Transverse colon (tissue), 4 donors: Measurements from ENCODE around the gene ITGB7. TPM values are rescaled to one million over a fixed set of nuclear protein-coding genes. Genes with fewer than 3 reads are reported as not detected.
A peak's percentile ranks its signal among the peaks of the same experiment; 100 is the strongest.

Experiments
- DNase-seq: peaks from one replicate; pipeline ENCODE4 v3.0.0-alpha.2; 2019
- H3K27ac ChIP-seq, 4 donors: fragments of 200-600 bp; sonication (generic); 2 replicates each; pipeline ENCODE4 v1.5.1; 2016 to 2018; ENCODE audit warnings: inconsistent platforms in 4 of 4
- H3K27me3 ChIP-seq: fragments of 200-600 bp; sonication (generic); 2 replicates; pipeline ENCODE4 v1.5.1; 2017; ENCODE audit warnings: inconsistent platforms
- H3K36me3 ChIP-seq, 4 donors: fragments of 200-600 bp; sonication (generic); 2 replicates each; pipeline ENCODE4 v1.5.1; 2017 to 2019; ENCODE audit warnings: inconsistent platforms in 4 of 4
- H3K4me1 ChIP-seq, 4 donors: fragments of 200-600 bp; sonication (generic); 2 replicates each; pipeline ENCODE4 v1.5.1; 2017 to 2020; ENCODE audit warnings: inconsistent platforms in 4 of 4
- H3K4me3 ChIP-seq, 4 donors: fragments of 200-600 bp; sonication (generic); 1 replicate in 1 of 4; 2 replicates in 3 of 4; pipeline versions ENCODE4 v1.5.1 to v1.6.1; 2017 to 2019; ENCODE audit warnings: inconsistent platforms in 4 of 4
- H3K9me3 ChIP-seq, 2 donors: fragments of 200-600 bp; sonication (generic); 2 replicates each; pipeline ENCODE4 v1.5.1; 2017 to 2019; ENCODE audit warnings: inconsistent platforms in 2 of 2
- EP300 ChIP-seq: sonication (generic); formaldehyde crosslinking; IDR thresholded peaks from one replicate; pipeline ENCODE4 v1.6.1; 2017; ENCODE audit warnings: antibody characterized with exemption, low read depth
- POLR2A ChIP-seq: fragments of 450-650 bp; IDR thresholded peaks from one replicate; pipeline ENCODE4 v1.6.1; 2016; ENCODE audit warnings: antibody characterized with exemption, mild to moderate bottlenecking, moderate library complexity
- POLR2AphosphoS5 ChIP-seq, 3 donors: sonication (generic); formaldehyde crosslinking; IDR thresholded peaks; one replicate each; pipeline ENCODE4 v1.6.1; 2016; ENCODE audit warnings: antibody characterized with exemption in 3 of 3
- WGBS, 2 donors: methylation state at CpG; one replicate each; pipeline ENCODE4 v1.1.5; 2018; ENCODE audit warnings: low coverage in 1 of 2; 5-methylcytosine and 5-hydroxymethylcytosine counted together
- in situ Hi-C, 4 donors: fragments of 200-750 bp; cut with MboI; loops; one replicate each; pipeline versions ENCODE4 v1.15.0 to v1.15.1; 2017; ENCODE audit warnings: low sequenced_read_pairs in 3 of 4, low pct_ligation_motif_present in 1 of 4, low pct_unique_long_range_greater_than_20kb in 1 of 4
- intact Hi-C: fragments of 100-400 bp; cut with DNase I; formaldehyde crosslinking; loops from one replicate; pipeline ENCODE4 v1.15.1; 2023; ENCODE audit warnings: low total_unique reads
- total RNA-seq, 4 donors: library from RNA; depleted of rRNA; stranded (reverse); fragments of >200 nt; gene quantifications; one replicate each; pipeline ENCODE4 v1.1.0, GENCODE V29; 2016
- TF ChIP-seq, protein P1 (sequence below), 5 experiments: fragments of 200-600 bp in 3 of 5; fragments of 450-650 bp in 2 of 5; sonication (generic) in 3 of 5; IDR thresholded peaks; 1 replicate in 2 of 5; 2 replicates in 3 of 5; pipeline ENCODE4 v1.5.1; 2016 to 2017; ENCODE audit warnings: antibody characterized with exemption in 5 of 5, inconsistent platforms in 3 of 5, mild to moderate bottlenecking in 2 of 5, moderate library complexity in 1 of 5

Gene ITGB7
- total RNA-seq, 4 donors from 2014 or later, result 0.60 to 8.3 (median 2.9) TPM

- no peak overlapping the region for H3K4me3 ChIP-seq
- H3K27ac ChIP-seq, result no peak overlapping the region
- H3K27me3 ChIP-seq, result no peaks in the 10 kb centered on the region
- peaks cover 26 to 33% (median 28%) of the 10 kb centered on the region in 4 donors for H3K4me1 ChIP-seq
- TF ChIP-seq, protein P1, sequence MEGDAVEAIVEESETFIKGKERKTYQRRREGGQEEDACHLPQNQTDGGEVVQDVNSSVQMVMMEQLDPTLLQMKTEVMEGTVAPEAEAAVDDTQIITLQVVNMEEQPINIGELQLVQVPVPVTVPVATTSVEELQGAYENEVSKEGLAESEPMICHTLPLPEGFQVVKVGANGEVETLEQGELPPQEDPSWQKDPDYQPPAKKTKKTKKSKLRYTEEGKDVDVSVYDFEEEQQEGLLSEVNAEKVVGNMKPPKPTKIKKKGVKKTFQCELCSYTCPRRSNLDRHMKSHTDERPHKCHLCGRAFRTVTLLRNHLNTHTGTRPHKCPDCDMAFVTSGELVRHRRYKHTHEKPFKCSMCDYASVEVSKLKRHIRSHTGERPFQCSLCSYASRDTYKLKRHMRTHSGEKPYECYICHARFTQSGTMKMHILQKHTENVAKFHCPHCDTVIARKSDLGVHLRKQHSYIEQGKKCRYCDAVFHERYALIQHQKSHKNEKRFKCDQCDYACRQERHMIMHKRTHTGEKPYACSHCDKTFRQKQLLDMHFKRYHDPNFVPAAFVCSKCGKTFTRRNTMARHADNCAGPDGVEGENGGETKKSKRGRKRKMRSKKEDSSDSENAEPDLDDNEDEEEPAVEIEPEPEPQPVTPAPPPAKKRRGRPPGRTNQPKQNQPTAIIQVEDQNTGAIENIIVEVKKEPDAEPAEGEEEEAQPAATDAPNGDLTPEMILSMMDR (IDR thresholded peaks at IDR 0.05), result no peak
- TF ChIP-seq POLR2AphosphoS5 (IDR thresholded peaks at IDR 0.05), result no peak
- no peak for TF ChIP-seq EP300
- no peak for TF ChIP-seq POLR2A
- peaks cover 0 to 45% (median 23%) of the 10 kb centered on the region in 4 donors for H3K36me3 ChIP-seq
- WGBS, 2 donors, result 98 to 100% methylated on average over 2 to 3 of the region's 3 CpGs
- in situ Hi-C loops, result loop anchor here in 2 of 4 donors (10.0 to 25.0 kb wide), 2 partner anchors 121 to 123 kb away; partner anchors contain the start of gene TNS2 (in 1 of the 2)
- DNase-seq, result no peak
- H3K9me3 ChIP-seq, result no peaks in the 10 kb centered on the region
- intact Hi-C loops, result no loop called here
These were observed 21.4 kb downstream of the ITGB7 start for GRCh38 chr12:53185582-53186153.

- Histone ChIP-seq H3K36me3 (peaks cover 0 to 45% (median 23%) of the 10 kb centered on the region in 4 donors), H3K4me3 (no peak overlapping the region), H3K27me3 (no peaks in the 10 kb centered on the region), H3K9me3 (no peaks in the 10 kb centered on the region), H3K27ac (no peak overlapping the region), H3K4me1 (peaks cover 27 to 31% (median 28%) of the 10 kb centered on the region in 4 donors)
- intact Hi-C loops, result no loop called here
- no peak for DNase-seq
- 98% methylated on average over 6 of the region's 6 CpGs; no CpG with 5 or more reads in 1 of the 2 donors for WGBS, 2 donors
- TF ChIP-seq EP300, result no peak
- in situ Hi-C loops, result loop anchor here in 2 of 4 donors (10.0 to 25.0 kb wide), 2 partner anchors 120 to 123 kb away; partner anchors contain the start of gene TNS2 (in 1 of the 2)
These were observed 22.2 kb downstream of the ITGB7 start for GRCh38 chr12:53184828-53185227.

DNA sequence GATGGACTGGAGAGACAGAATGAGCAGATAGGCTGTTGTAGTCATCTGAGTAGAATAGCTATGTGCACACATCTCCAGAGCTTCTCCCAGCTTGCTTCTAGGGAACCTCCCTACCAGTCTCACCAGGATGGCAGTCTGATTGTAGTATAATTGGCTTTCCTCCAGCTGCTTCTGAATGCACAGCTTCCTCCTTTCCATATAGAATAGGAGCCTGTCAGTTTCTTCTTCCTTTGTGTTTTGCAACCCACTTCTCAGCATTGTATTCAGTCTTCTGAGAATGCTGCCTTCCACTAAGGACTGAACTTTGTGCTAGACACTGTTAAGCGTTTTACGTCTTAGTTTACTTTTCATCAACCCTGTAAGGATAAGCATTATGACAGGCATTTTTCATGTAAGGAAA lies 24.1 kb downstream of the ITGB7 start:
- peaks cover 30 to 35% (median 34%) of the 10 kb centered on the region in 4 donors for H3K4me1 ChIP-seq
- intact Hi-C loops, result no loop called here
- no peak for DNase-seq

DNA sequence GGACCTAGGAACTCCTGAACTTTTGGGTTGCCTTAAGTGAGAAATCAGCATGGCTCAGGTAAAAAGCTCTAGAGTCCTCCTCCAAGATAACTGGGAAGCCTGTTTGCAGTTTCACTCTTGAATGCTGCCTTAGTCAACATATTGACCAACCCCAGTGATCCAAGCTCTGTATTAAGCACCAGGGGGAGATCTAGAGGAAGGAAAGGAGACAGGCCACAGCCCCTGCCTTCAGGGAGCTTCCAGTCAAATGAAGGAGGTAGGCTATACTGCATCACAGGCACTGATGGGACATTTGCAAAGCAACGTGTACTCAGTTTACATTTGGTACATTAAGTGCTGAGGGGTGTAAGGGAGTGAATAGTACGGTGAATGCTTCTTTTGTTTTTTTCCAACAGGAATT lies 25.1 kb downstream of the ITGB7 start:
- Histone ChIP-seq H3K27me3 (no peaks in the 10 kb centered on the region), H3K36me3 (peaks cover 0 to 31% (median 14%) of the 10 kb centered on the region in 4 donors), H3K9me3 (no peaks in the 10 kb centered on the region), H3K4me3 (peak overlapping the region in 2 of 4 donors; percentile 83 to 90), H3K4me1 (peaks cover 30 to 35% (median 34%) of the 10 kb centered on the region in 4 donors), H3K27ac (peak overlapping the region; percentile 92 to 99 (median 96))
- no peak for TF ChIP-seq EP300
- no peak for TF ChIP-seq POLR2A
- TF ChIP-seq, protein P1 (IDR thresholded peaks at IDR 0.05), result no peak
- TF ChIP-seq POLR2AphosphoS5 (IDR thresholded peaks at IDR 0.05), result no peak
- in situ Hi-C loops, result loop anchor here in 2 of 4 donors (10.0 to 25.0 kb wide), 2 partner anchors 117 to 120 kb away; partner anchors contain the start of gene TNS2 (in 1 of the 2)
- intact Hi-C loops, result no loop called here
- no peak for DNase-seq
- 53 to 70% methylated on average over 2 of the region's 2 CpGs for WGBS, 2 donors

More for the DNA sequence above, 24.1 kb downstream of the ITGB7 start:
- Histone ChIP-seq H3K27me3 (no peaks in the 10 kb centered on the region), H3K36me3 (peaks cover 0 to 41% (median 20%) of the 10 kb centered on the region in 4 donors), H3K27ac (peak overlapping the region; percentile 23 to 95 (median 62)), H3K4me3 (peak overlapping the region in 1 of 4 donors; percentile 90), H3K9me3 (no peaks in the 10 kb centered on the region)
- in situ Hi-C loops, result loop anchor here in 2 of 4 donors (10.0 to 25.0 kb wide), 2 partner anchors 118 to 121 kb away; partner anchors contain the start of gene TNS2 (in 1 of the 2)
- 33 to 44% methylated on average over 2 of the region's 2 CpGs for WGBS, 2 donors
- TF ChIP-seq, protein P1 (IDR thresholded peaks at IDR 0.05), result no peak
- TF ChIP-seq EP300 (no peak), POLR2AphosphoS5 (IDR thresholded peaks at IDR 0.05) (no peak), POLR2A (no peak)
